Measurements from ENCODE around the gene TUBB6.

TUBB6 gene

DNA sequence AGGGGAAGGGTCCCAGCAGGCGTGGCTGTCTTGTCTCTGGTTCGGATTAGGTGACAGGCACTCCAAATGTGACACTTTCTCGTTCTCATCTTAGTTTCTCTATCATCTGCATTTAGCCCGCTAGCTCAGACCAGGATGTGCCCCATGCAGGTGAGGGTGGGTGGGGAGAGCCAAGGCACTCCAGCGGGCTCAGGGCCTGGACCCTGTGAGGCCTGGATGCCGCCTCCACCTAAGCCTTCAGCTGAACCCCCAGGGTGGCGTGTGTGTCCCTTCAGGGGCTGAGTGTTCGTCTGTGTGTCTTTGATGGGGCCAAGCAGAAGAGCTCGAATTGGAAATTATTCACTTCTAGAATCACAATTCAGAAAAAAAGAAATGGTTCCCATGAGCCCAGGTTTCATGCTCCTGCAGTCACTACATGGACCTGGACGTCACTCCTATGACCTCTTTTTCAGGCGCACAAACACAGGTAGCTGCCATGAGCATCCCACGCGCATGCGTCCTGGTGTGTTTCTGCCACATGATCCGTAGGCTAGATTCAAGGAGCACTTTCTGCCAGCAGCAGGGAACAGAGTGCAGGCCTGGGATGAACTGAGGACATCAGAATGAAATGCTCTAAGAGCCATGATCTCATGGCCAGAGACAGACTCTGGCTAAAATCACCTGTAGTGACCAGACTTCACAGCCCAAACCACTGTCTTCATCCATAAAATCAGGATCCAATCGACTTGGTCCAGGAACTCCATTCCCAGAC is 28.1 kb upstream of the TUBB6 start:
- no peak overlapping the region for H2AFZ ChIP-seq (ENCODE audit: low read length)

GRCh38 chr18:12281861-12282260 is 26.2 kb upstream of the TUBB6 start:
- Histone ChIP-seq H3K4me3 (ENCODE audit: low read depth, low read length, poor library complexity, severe bottlenecking) (no peak overlapping the region), H3K9ac (ENCODE audit: low read length) (no peak overlapping the region), H3K9me3 (ENCODE audit: low read length) (no peaks in the 10 kb centered on the region), H3K79me2 (ENCODE audit: insufficient read depth, low read length) (no peaks in the 10 kb centered on the region), H3K4me1 (ENCODE audit: insufficient read depth, low read length, severe bottlenecking) (no peaks in the 10 kb centered on the region), H3K4me2 (ENCODE audit: low read length) (no peak overlapping the region), H4K20me1 (ENCODE audit: insufficient read depth, low read length) (no peaks in the 10 kb centered on the region), H3F3A (ENCODE audit: insufficient read depth, low read length) (no peaks in the 10 kb centered on the region), H3K36me3 (ENCODE audit: insufficient read depth, low read length) (no peaks in the 10 kb centered on the region), H2AFZ (ENCODE audit: low read length) (no peak overlapping the region), H3K9me2 (ENCODE audit: low read depth, low read length) (no peaks in the 10 kb centered on the region), H3K27me3 (ENCODE audit: insufficient read depth, low read length) (no peaks in the 10 kb centered on the region; the same call in 1 of the 2 replicates), H3K27ac (ENCODE audit: low read depth, low read length, poor library complexity, severe bottlenecking) (no peak overlapping the region)
- no peak for TF ChIP-seq EZH2 (IDR thresholded peaks at IDR 0.05; ENCODE audit: borderline replicate concordance, low read length)
- TF ChIP-seq, protein P1, sequence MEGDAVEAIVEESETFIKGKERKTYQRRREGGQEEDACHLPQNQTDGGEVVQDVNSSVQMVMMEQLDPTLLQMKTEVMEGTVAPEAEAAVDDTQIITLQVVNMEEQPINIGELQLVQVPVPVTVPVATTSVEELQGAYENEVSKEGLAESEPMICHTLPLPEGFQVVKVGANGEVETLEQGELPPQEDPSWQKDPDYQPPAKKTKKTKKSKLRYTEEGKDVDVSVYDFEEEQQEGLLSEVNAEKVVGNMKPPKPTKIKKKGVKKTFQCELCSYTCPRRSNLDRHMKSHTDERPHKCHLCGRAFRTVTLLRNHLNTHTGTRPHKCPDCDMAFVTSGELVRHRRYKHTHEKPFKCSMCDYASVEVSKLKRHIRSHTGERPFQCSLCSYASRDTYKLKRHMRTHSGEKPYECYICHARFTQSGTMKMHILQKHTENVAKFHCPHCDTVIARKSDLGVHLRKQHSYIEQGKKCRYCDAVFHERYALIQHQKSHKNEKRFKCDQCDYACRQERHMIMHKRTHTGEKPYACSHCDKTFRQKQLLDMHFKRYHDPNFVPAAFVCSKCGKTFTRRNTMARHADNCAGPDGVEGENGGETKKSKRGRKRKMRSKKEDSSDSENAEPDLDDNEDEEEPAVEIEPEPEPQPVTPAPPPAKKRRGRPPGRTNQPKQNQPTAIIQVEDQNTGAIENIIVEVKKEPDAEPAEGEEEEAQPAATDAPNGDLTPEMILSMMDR (IDR thresholded peaks at IDR 0.05; ENCODE audit: low read length), result no peak

More for the DNA sequence above, 28.1 kb upstream of the TUBB6 start:
- no peaks in the 10 kb centered on the region for H3F3A ChIP-seq (ENCODE audit: insufficient read depth, low read length)
- H3K79me2 ChIP-seq (ENCODE audit: insufficient read depth, low read length), result no peaks in the 10 kb centered on the region
- no peaks in the 10 kb centered on the region for H3K36me3 ChIP-seq (ENCODE audit: insufficient read depth, low read length)
- no peak overlapping the region for H3K4me2 ChIP-seq (ENCODE audit: low read length)
- H3K4me3 ChIP-seq (ENCODE audit: low read depth, low read length, poor library complexity, severe bottlenecking), result no peak overlapping the region
- no peaks in the 10 kb centered on the region for H3K9me3 ChIP-seq (ENCODE audit: low read length)
- no peaks in the 10 kb centered on the region for H3K4me1 ChIP-seq (ENCODE audit: insufficient read depth, low read length, severe bottlenecking)
- no peak for TF ChIP-seq EZH2 (IDR thresholded peaks at IDR 0.05; ENCODE audit: borderline replicate concordance, low read length)
- TF ChIP-seq, protein P1 (IDR thresholded peaks at IDR 0.05; ENCODE audit: low read length), result no peak
- no peaks in the 10 kb centered on the region for H4K20me1 ChIP-seq (ENCODE audit: insufficient read depth, low read length)
- H3K9me2 ChIP-seq (ENCODE audit: low read depth, low read length), result no peaks in the 10 kb centered on the region
- H3K27me3 ChIP-seq (ENCODE audit: insufficient read depth, low read length), result no peaks in the 10 kb centered on the region; the same call in 1 of the 2 replicates
- H3K9ac ChIP-seq (ENCODE audit: low read length), result no peak overlapping the region
- no peak overlapping the region for H3K27ac ChIP-seq (ENCODE audit: low read depth, low read length, poor library complexity, severe bottlenecking)

DNA sequence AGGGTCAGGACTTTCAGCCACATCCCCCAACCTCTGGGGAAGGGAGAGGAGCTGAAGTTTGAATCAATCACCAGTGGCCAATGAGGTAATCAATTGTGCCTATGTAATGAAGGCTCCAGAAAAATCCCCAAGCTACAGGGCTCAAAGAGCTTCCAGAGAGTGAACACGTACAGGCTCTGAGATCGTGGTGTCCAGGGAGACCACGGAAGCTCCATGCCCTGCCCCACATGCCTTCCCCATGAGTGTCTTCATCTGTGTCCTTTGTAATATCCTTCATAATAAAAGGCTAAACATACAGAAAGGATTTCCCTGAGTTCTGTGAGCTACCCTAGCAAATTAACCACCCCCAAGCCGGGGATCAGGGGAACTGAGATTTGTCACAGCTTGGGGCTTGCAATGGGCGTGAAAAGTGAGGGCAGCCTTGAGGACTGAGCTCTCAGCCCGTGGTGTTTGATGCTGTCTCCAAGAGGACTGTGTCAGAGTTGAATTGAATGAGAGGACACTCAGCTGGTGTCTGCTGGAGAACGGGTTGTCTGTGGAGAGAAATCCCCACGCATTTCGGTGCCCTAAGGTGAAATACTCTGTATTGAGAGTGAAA is 25.5 kb upstream of the TUBB6 start:
- no peaks in the 10 kb centered on the region for H3K36me3 ChIP-seq (ENCODE audit: insufficient read depth, low read length)
- H3K27ac ChIP-seq (ENCODE audit: low read depth, low read length, poor library complexity, severe bottlenecking), result no peak overlapping the region
- H3K9me3 ChIP-seq (ENCODE audit: low read length), result no peaks in the 10 kb centered on the region
- no peak overlapping the region for H3K9ac ChIP-seq (ENCODE audit: low read length)
- no peak overlapping the region for H3K4me2 ChIP-seq (ENCODE audit: low read length)
- H3F3A ChIP-seq (ENCODE audit: insufficient read depth, low read length), result no peaks in the 10 kb centered on the region
- no peak overlapping the region for H2AFZ ChIP-seq (ENCODE audit: low read length)
- H3K4me3 ChIP-seq (ENCODE audit: low read depth, low read length, poor library complexity, severe bottlenecking), result no peak overlapping the region
- no peaks in the 10 kb centered on the region for H3K4me1 ChIP-seq (ENCODE audit: insufficient read depth, low read length, severe bottlenecking)
- TF ChIP-seq, protein P1 (IDR thresholded peaks at IDR 0.05; ENCODE audit: low read length), result no peak
- TF ChIP-seq EZH2 (IDR thresholded peaks at IDR 0.05; ENCODE audit: borderline replicate concordance, low read length), result no peak
- no peaks in the 10 kb centered on the region for H4K20me1 ChIP-seq (ENCODE audit: insufficient read depth, low read length)
- no peaks in the 10 kb centered on the region for H3K9me2 ChIP-seq (ENCODE audit: low read depth, low read length)
- H3K79me2 ChIP-seq (ENCODE audit: insufficient read depth, low read length), result no peaks in the 10 kb centered on the region
- H3K27me3 ChIP-seq (ENCODE audit: insufficient read depth, low read length), result no peaks in the 10 kb centered on the region
